Activated T-helper 17 cell treated with anti-CD3 and anti-CD28 coated beads, Interleukin-2, amount 50 U/mL, for 72 hours (primary cell): ENCODE measurements around the gene MRGPRX2. TPM values are rescaled to one million over a fixed set of nuclear protein-coding genes. Genes with fewer than 3 reads are reported as not detected.
A peak's percentile ranks its signal among the peaks of the same experiment; 100 is the strongest.

ENCODE experiments used
- ATAC-seq: fragments of 150-1000 bp; cut with Tn5 transposase; replicated peaks from 2 replicates; pipeline ENCODE4 v1.10.0; 2021; ENCODE audit warnings: mild to moderate bottlenecking, moderate library complexity
- H3K27ac Mint-ChIP-seq: one replicate; pipeline ENCODE4 v1.8.0; 2022; ENCODE audit warnings: mixed read lengths
- H3K27me3 Mint-ChIP-seq: one replicate; pipeline ENCODE4 v1.8.0; 2022; ENCODE audit warnings: mixed read lengths
- H3K36me3 Mint-ChIP-seq: one replicate; pipeline ENCODE4 v1.8.0; 2022; ENCODE audit warnings: low read depth, mild to moderate bottlenecking, mixed read lengths
- H3K4me1 Mint-ChIP-seq: one replicate; pipeline ENCODE4 v1.8.0; 2022; ENCODE audit warnings: mixed read lengths
- H3K4me3 Mint-ChIP-seq: one replicate; pipeline ENCODE4 v1.8.0; 2022; ENCODE audit warnings: mild to moderate bottlenecking, mixed read lengths
- H3K9me3 Mint-ChIP-seq: one replicate; pipeline ENCODE4 v1.8.0; 2022; ENCODE audit warnings: mixed read lengths
- total RNA-seq, 2 donors: library from RNA; stranded (reverse); gene quantifications; one replicate each; pipeline ENCODE4 v1.2.3, GENCODE V29; 2022

Gene MRGPRX2
- total RNA-seq, 2 donors from 2014 or later: 0.90 TPM; not detected in 1

DNA sequence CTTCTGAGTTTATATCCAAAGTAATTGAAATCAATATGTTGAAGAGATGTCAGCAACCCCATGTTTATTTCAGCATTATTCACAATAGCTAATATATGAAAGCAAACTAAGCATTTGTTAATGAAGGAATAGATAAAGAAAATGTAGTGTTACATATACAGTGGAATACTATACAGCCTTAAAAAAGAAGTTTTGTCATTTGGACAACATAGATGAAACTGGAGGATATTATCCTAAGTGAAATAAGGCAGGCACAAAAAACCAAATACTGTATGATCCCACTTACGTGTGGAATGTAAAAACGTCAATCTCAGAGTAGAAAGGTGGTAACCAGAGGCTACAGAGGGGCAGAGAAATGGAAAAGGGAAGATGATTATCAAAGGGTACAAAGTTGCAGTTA is 10.2 kb downstream of the MRGPRX2 start:
- Mint-ChIP-seq H3K27ac (no peak overlapping the region), H3K9me3 (peaks cover 4% of the 10 kb centered on the region), H3K4me1 (no peaks in the 10 kb centered on the region), H3K27me3 (peaks cover 11% of the 10 kb centered on the region), H3K4me3 (no peak overlapping the region), H3K36me3 (no peaks in the 10 kb centered on the region)
- ATAC-seq: no peak

DNA sequence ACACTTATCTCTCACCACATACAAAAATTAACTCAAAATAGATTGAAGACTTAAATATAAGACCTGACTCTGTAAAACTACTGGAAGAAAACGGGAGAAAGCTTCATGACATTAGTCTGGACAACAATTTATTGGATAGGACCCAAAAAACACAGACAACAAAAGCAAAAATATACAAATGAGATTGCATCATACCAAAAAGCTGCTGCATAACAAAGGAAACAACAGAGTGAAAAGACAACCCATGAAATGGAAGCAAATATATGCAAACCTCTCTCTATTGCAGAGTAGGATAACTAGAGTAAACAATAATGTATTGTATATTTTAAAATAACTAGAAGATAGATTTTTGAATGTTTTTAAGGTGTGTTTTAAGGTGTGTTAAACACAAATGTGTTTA is 11.2 kb downstream of the MRGPRX2 start:
- Mint-ChIP-seq H3K4me1 (no peaks in the 10 kb centered on the region), H3K9me3 (peaks cover 4% of the 10 kb centered on the region), H3K36me3 (no peaks in the 10 kb centered on the region), H3K27me3 (peaks cover 16% of the 10 kb centered on the region), H3K4me3 (no peak overlapping the region), H3K27ac (no peak overlapping the region)
- ATAC-seq: no peak

DNA sequence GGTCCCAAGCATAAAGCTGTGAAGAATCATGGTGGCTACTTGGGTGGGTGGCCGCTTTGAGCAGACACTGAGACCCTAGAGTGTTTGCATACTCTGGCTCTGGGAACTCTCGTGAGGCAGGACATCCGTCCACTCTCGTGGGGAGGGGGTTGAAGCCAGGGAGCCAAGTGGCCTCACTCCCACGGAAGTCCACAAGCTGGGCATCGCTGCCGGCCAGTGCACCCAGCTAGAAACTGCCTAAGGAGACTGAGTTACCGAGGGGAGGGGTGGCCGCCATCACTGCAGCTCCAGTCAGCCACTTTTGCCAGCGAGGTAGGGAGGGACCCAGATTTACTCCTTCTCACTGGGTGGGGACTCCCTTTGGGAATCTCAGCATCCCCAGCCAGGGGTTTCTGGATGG is 20.5 kb downstream of the MRGPRX2 start:
- ATAC-seq: no peak
- Mint-ChIP-seq H3K4me1 (no peaks in the 10 kb centered on the region), H3K4me3 (no peak overlapping the region), H3K27me3 (peaks cover 42% of the 10 kb centered on the region), H3K36me3 (no peaks in the 10 kb centered on the region), H3K27ac (no peak overlapping the region), H3K9me3 (peaks cover 14% of the 10 kb centered on the region)

DNA sequence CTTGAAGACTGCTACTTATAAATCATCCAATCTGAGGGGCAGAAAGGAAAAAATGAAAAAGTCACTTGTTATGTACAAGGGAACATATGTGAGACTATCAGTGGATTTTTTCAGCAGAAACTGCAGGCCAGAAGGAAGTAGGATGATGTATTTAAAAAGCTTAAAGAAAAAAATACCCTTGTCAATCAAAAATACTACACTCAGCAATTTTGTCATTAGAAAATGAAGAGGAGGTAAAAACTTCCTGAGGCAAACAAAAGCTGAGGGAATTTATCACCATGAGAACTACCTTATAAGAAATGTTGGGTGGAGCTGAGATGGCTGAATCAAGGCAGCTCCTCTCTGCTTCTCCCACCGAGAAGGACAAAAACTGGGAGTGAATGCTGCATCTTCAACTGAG is 21.1 kb downstream of the MRGPRX2 start:
- Mint-ChIP-seq H3K27me3 (peaks cover 37% of the 10 kb centered on the region), H3K4me1 (no peaks in the 10 kb centered on the region), H3K4me3 (no peak overlapping the region), H3K36me3 (no peaks in the 10 kb centered on the region), H3K27ac (no peak overlapping the region), H3K9me3 (peaks cover 14% of the 10 kb centered on the region)
- ATAC-seq: no peak

DNA sequence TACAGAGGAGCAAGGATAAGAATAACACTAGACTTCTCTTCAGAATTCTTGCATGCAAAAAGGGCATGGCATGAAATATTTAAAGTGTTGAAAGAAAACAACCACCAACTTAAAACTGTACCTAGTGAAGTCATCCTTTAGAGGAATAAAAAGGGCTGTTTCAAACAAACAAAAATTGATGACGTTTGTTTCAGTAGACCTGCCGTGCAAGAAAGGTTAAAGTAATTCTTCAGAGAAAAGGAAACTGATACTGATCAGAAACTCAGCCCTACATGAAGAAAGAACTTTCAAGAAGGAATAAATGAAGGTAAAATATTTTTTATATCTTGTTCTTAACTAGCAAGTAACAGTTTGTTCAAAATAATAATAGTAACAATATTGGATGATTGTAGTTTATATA is 27.5 kb downstream of the MRGPRX2 start:
- Mint-ChIP-seq H3K36me3 (no peaks in the 10 kb centered on the region), H3K4me1 (no peaks in the 10 kb centered on the region), H3K27me3 (peaks cover 29% of the 10 kb centered on the region), H3K4me3 (no peak overlapping the region), H3K9me3 (no peaks in the 10 kb centered on the region), H3K27ac (no peak overlapping the region)
- no peak for ATAC-seq

DNA sequence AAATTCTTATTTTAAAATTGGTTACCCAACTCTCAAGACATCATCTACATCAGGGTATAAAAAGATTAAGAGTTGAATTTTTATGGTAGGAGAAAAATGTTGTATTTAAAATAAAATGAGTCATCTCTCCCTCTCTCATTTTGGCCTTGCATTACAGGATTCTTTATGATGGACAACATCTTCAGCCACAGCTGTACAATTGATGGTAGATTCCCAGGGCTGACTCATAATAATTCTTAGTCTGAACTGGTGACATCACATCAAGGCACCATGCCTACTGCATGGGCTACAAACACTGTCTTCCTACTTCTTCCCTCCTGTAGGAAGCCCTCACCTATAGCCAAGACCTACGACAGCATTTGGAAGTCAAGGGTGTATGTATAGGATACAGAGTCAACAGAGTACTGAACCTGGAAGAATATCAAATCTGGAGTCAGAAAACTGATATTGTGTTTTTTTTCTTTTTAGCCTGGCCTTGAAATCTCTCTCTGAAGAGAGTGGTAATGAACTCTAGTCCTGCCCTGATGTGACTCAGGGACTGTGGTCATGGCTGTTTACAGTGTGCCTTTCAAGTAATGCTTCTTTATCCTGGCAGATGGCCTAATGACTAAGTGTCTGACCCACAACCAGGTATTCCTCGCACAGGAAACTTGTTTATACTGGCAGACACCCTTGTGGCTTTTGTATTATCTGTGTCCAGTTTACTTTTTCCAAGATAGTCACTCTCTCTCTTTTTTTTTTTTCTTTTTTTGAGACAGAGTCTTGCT is 32.5 kb downstream of the MRGPRX2 start:
- Mint-ChIP-seq H3K4me1 (no peaks in the 10 kb centered on the region), H3K36me3 (no peaks in the 10 kb centered on the region), H3K27ac (no peak overlapping the region), H3K9me3 (no peaks in the 10 kb centered on the region), H3K4me3 (no peak overlapping the region), H3K27me3 (peaks cover 55% of the 10 kb centered on the region)
- peak; percentile 67 for ATAC-seq

DNA sequence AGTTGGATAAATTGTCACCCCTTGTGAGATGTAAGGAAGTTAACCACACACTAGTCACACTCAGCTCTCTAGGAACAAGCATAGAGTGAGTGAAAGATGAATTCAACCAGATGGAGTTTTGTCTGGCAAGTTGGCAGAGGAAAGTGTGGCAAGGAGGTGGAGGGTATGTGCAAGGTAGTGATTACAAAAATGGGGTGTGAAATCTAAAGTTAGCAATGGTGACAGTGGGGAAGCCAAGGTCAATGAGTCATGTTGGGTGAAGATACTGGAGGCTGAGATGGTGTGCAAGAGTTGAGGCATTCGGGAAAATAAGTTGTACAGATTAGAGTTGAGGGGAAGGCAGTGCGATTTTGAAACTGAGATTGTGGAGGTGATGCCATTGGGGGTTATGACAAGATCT is 33.7 kb downstream of the MRGPRX2 start:
- Mint-ChIP-seq H3K9me3 (no peaks in the 10 kb centered on the region), H3K4me1 (no peaks in the 10 kb centered on the region), H3K27ac (no peak overlapping the region), H3K27me3 (peaks cover 54% of the 10 kb centered on the region), H3K4me3 (no peak overlapping the region), H3K36me3 (no peaks in the 10 kb centered on the region)
- peak; percentile 67 for ATAC-seq

DNA sequence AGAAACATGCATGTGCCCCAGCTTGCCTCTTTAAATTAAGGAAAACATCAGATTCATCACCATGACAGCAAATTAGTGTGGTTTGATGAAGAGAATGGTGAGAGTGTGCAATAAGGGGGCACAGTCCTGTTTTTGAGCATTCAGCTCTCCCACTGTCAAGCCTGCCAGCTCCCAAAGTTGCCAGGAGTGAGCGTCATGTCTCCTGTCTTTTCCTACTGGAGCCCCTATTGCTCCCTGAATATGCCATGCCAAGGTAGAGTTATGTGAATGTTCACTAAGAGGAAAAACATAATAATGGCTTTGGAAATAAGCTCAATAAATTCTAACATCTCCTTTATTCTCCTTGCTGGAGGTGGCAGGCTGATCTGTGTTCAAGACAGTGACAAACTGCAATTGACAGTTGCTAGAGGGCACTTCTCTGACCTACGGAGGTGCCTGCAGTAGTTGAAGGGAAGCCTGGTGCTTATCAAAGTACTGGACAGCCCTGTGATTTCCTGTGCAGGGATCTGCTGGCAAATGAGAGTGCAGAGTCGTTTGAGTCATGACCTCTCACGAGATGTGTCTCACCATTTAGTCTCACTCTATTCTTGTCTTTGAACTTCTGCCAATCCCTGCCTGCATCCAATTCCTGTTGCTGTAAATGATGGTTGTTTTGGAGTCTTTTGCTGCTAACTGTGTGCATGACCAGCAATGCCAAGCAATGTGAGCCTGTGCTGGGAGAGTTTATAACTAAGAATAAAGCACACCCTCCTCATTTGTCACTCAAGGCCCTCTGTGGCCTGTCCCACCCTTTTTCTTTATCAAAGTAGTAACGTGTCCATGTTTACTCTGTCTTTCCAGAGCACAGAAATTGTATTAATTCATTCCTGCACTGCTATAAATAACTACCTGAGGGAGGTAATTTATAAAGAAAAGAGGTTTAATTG is 34.8 kb downstream of the MRGPRX2 start:
- ATAC-seq: no peak
- Mint-ChIP-seq H3K4me3 (no peak overlapping the region), H3K4me1 (no peaks in the 10 kb centered on the region), H3K27ac (no peak overlapping the region), H3K9me3 (no peaks in the 10 kb centered on the region), H3K36me3 (no peaks in the 10 kb centered on the region), H3K27me3 (peaks cover 59% of the 10 kb centered on the region)

DNA sequence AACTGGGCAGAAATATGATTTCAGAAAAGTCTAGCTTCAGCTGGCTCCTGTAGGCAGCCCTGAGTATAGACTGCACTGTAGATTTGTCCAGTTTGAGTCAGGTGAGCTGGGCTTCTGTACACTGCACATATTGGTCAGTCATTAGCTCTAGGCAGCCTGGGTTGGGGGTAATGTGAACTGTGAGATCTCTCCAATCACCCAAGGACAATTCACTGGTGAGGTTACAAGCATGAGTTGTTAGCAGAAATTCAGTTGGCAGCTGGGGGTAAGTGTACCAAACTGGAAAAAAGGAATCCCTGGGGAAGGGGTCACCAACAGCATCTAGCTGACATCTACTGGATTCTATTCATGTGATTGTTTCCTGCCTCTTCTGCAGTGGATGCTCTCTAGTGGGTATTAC is 39.7 kb downstream of the MRGPRX2 start:
- Mint-ChIP-seq H3K27ac (no peak overlapping the region), H3K4me3 (no peak overlapping the region), H3K36me3 (no peaks in the 10 kb centered on the region), H3K27me3 (peaks cover 54% of the 10 kb centered on the region), H3K9me3 (no peaks in the 10 kb centered on the region), H3K4me1 (no peaks in the 10 kb centered on the region)
- ATAC-seq: no peak

DNA sequence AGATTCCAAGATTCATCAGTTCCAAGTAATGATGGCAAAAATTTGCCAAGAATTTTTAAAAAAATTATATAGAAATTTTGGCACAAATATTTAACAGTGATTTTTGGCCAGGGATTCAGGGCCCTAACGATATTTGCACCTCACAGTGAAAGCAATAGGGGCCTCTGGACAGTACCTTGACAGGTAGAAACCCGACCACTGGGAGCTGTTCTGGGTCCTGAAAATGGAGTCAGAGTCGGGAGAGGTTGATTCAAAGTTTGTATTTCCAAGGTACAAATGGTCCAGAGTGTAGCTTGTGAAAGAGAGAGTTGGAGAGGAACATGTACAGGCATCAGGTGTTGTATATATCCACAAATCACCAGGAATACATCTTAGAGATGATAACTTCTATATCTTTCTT is 41.6 kb downstream of the MRGPRX2 start:
- no peaks in the 10 kb centered on the region for H3K9me3 Mint-ChIP-seq
- no peak for ATAC-seq
- no peak overlapping the region for H3K27ac Mint-ChIP-seq
- H3K36me3 Mint-ChIP-seq: no peaks in the 10 kb centered on the region
- H3K4me3 Mint-ChIP-seq: no peak overlapping the region
- peaks cover 46% of the 10 kb centered on the region for H3K27me3 Mint-ChIP-seq
- no peaks in the 10 kb centered on the region for H3K4me1 Mint-ChIP-seq

DNA sequence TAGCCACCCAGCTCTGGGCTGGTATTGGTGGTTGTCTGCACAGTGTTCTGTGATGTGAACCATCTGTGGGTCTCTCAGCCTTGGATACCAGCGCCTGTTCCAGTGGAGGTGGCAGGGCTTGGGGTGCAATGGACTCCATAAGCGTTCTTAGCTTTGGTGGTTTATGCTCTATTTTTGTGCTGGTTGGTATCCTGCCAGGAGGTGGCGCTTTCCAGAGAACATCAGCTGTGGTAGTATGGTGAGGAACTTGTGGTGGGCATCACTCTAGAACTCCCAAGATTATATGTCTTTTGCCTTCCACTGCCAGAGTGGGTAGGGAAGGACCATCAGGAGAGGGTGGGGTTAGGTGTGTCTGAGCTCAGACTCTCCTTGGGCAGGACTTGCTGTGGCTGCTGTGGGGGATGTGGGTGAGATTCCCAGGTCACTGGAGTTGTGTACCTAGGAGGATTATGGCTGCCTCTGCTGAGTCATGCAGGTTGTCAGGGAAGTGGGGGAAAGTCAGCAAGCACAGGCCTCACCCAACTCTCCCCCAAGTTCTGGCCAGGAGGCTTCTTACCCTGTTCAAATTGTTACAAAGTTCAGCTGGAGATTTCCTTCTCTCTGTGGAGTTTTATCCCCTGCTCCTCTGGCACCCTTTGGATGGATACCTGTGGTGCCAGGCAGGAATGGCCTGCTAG is 47.2 kb downstream of the MRGPRX2 start:
- Mint-ChIP-seq H3K36me3 (no peaks in the 10 kb centered on the region), H3K4me3 (no peak overlapping the region), H3K4me1 (no peaks in the 10 kb centered on the region), H3K9me3 (no peaks in the 10 kb centered on the region), H3K27me3 (peaks cover 33% of the 10 kb centered on the region), H3K27ac (no peak overlapping the region)
- no peak for ATAC-seq

DNA sequence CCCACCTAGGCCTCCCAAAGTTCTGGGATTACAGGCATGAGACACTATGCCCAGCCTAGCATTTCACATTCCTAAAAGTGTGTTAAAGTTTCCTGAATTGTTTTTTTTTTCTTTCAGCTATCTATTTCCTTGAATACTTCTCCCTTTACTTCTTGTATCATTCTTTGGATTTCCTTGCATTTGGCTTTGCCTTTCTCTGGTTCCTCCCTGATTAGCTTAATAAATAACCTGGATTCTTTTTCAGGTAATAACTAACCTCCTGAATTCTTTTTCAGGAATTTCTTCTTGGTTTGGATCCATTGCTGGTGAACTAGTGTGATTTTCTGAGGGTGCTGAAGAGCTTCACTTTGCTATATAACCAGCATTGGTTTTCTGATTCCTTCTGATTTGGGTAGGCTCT is 47.9 kb downstream of the MRGPRX2 start:
- Mint-ChIP-seq H3K4me3 (no peak overlapping the region), H3K27ac (no peak overlapping the region), H3K36me3 (no peaks in the 10 kb centered on the region), H3K4me1 (no peaks in the 10 kb centered on the region), H3K9me3 (no peaks in the 10 kb centered on the region), H3K27me3 (peaks cover 28% of the 10 kb centered on the region)
- ATAC-seq: no peak
